ENCODE results near the gene ARHGAP42. TPM values are rescaled to one million over a fixed set of nuclear protein-coding genes. Genes with fewer than 3 reads are reported as not detected.
"Not testable (repeated sequence)": the region's sequence is repeated elsewhere in the genome, so short reads cannot be mapped to it uniquely, and the experiment has no call there.

Gene ARHGAP42
- total RNA-seq, 2 experiments from 2014 or later, result not detected

GRCh38 chr11:100731471-100731870 lies 44.4 kb downstream of the ARHGAP42 start:
- Mint-ChIP-seq H3K27ac (no peak overlapping the region), H3K4me1 (no peaks in the 10 kb centered on the region), H3K36me3 (ENCODE audit: low read depth) (no peaks in the 10 kb centered on the region), H3K27me3 (no peaks in the 10 kb centered on the region), H3K4me3 (no peak overlapping the region), H3K9me3 (ENCODE audit: low read depth) (peaks cover 3% of the 10 kb centered on the region)
- POLR2A ChIA-PET, result no interaction called here
- CTCF ChIA-PET, result no interaction called here
- no peak for ATAC-seq
- intact Hi-C loops (cut with DNase I, micrococcal nuclease), result no loop called here
- DNase-seq, result no peak

DNA sequence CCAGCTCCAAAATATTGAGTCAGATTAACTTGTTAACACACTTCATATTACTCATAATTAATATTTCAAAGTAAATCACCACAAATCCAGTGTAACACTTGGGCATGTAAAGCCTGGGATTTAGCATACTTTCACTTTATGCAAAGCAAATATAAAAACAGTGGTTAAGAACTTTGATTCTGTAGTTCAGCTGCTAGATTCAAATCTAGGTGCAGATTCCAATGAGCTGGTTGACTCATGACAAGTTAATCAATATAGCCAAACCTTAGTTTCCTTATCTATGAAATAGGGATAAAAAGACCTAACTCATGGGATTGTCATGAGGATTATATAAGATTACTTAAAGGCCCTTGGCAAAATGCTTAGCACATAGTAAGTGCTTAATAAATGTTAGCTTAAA lies 45.9 kb downstream of the ARHGAP42 start:
- Mint-ChIP-seq H3K4me3 (no peak overlapping the region), H3K27me3 (no peaks in the 10 kb centered on the region), H3K9me3 (ENCODE audit: low read depth) (peaks cover 3% of the 10 kb centered on the region), H3K27ac (no peak overlapping the region), H3K36me3 (ENCODE audit: low read depth) (no peaks in the 10 kb centered on the region), H3K4me1 (no peaks in the 10 kb centered on the region)
- intact Hi-C loops (cut with DNase I, micrococcal nuclease), result no loop called here
- no peak for ATAC-seq
- POLR2A ChIA-PET, result no interaction called here
- no peak for DNase-seq
- CTCF ChIA-PET, result no interaction called here

GRCh38 chr11:100734743-100735527 lies 47.8 kb downstream of the ARHGAP42 start:
- Mint-ChIP-seq H3K27ac (no peak overlapping the region), H3K4me3 (no peak overlapping the region), H3K9me3 (ENCODE audit: low read depth) (peaks cover 3% of the 10 kb centered on the region), H3K27me3 (no peaks in the 10 kb centered on the region), H3K4me1 (no peaks in the 10 kb centered on the region), H3K36me3 (ENCODE audit: low read depth) (no peaks in the 10 kb centered on the region)
- ChIA-PET POLR2A (no interaction called here), CTCF (no interaction called here)
- ATAC-seq, result no peak
- no peak for DNase-seq
- intact Hi-C loops (cut with DNase I, micrococcal nuclease), result no loop called here

DNA sequence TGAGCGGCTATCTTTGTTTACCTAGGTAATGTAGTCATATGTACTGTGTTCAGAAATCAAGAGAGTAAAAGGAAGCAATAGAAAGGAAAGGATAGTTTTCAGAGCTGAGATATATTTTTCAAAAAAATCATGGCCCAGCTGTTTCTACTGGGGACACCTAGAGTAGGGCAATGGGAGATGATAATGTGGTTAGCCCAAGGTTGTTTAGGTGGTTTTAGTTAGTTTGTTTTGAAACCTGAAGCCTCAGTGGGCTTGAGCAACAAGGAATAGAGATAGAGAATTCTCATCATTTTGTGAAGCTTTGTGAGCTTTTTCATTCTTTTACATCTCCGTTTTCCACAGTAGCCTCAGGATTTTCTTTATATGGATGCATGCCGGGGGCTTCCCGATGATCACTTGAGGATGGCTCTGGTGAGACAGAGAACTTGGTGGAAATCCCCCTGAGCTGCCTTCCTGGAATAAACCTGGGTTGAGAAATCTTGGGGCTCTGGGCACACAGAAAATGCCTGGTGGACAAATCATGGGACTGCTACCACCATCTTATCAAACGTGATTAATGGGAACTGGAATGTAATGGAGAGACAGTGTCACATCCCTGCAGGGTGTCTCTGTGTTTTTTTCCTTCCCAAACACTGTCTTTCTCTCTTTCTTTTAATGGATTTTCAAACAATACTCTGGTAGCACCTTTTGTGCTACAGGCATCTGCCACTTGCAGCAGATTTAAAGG lies 49.0 kb downstream of the ARHGAP42 start:
- Mint-ChIP-seq H3K4me1 (no peaks in the 10 kb centered on the region), H3K4me3 (no peak overlapping the region), H3K9me3 (ENCODE audit: low read depth) (peaks cover 3% of the 10 kb centered on the region), H3K27ac (no peak overlapping the region), H3K27me3 (no peaks in the 10 kb centered on the region), H3K36me3 (ENCODE audit: low read depth) (no peaks in the 10 kb centered on the region)
- ATAC-seq, result no peak
- no peak for DNase-seq
- intact Hi-C loops (cut with DNase I, micrococcal nuclease), result no loop called here
- POLR2A ChIA-PET, result no interaction called here
- CTCF ChIA-PET, result no interaction called here

- Mint-ChIP-seq H3K9me3 (ENCODE audit: low read depth) (no peaks in the 10 kb centered on the region), H3K27me3 (peaks cover 2% of the 10 kb centered on the region), H3K4me3 (no peak overlapping the region), H3K4me1 (no peaks in the 10 kb centered on the region), H3K27ac (no peak overlapping the region), H3K36me3 (ENCODE audit: low read depth) (no peaks in the 10 kb centered on the region)
- POLR2A ChIA-PET, result no interaction called here
- intact Hi-C loops (cut with DNase I, micrococcal nuclease), result no loop called here
- CTCF ChIA-PET, result no interaction called here
- DNase-seq (no peak), ATAC-seq (no peak)
Measured at GRCh38 chr11:100738701-100739270, 51.7 kb downstream of the ARHGAP42 start.

GRCh38 chr11:100739666-100740065 lies 52.6 kb downstream of the ARHGAP42 start:
- intact Hi-C loops (cut with DNase I, micrococcal nuclease), result no loop called here
- Mint-ChIP-seq H3K27ac (no peak overlapping the region), H3K9me3 (ENCODE audit: low read depth) (no peaks in the 10 kb centered on the region), H3K36me3 (ENCODE audit: low read depth) (no peaks in the 10 kb centered on the region), H3K4me3 (no peak overlapping the region), H3K27me3 (peaks cover 2% of the 10 kb centered on the region), H3K4me1 (no peaks in the 10 kb centered on the region)
- ChIA-PET CTCF (no interaction called here), POLR2A (no interaction called here)
- DNase-seq (no peak), ATAC-seq (no peak)

DNA sequence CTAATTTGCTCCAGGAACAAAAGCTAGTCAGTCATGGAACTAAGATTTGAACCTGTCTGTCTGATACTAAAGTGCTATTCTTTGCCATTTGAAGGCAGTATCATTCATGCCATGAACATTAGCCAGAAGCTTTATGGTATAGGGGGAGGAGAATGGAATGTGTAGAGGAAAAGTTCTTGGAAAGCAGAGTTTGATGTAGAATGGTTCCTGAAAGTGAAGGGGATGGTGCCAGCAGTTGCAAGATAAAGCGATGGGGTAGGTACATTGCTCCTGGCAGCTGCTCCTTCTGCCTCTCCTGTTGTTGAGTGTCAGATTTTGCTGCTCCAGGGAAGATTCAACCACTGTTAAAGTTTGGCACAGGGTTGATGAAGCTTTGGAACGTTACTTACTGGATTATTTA lies 53.4 kb downstream of the ARHGAP42 start:
- intact Hi-C loops (cut with DNase I, micrococcal nuclease), result no loop called here
- CTCF ChIA-PET, result no interaction called here
- DNase-seq (no peak), ATAC-seq (no peak)
- Mint-ChIP-seq H3K4me1 (no peaks in the 10 kb centered on the region), H3K27ac (no peak overlapping the region), H3K4me3 (no peak overlapping the region), H3K27me3 (peaks cover 2% of the 10 kb centered on the region), H3K36me3 (ENCODE audit: low read depth) (no peaks in the 10 kb centered on the region), H3K9me3 (ENCODE audit: low read depth) (no peaks in the 10 kb centered on the region)
- POLR2A ChIA-PET, result no interaction called here

DNA sequence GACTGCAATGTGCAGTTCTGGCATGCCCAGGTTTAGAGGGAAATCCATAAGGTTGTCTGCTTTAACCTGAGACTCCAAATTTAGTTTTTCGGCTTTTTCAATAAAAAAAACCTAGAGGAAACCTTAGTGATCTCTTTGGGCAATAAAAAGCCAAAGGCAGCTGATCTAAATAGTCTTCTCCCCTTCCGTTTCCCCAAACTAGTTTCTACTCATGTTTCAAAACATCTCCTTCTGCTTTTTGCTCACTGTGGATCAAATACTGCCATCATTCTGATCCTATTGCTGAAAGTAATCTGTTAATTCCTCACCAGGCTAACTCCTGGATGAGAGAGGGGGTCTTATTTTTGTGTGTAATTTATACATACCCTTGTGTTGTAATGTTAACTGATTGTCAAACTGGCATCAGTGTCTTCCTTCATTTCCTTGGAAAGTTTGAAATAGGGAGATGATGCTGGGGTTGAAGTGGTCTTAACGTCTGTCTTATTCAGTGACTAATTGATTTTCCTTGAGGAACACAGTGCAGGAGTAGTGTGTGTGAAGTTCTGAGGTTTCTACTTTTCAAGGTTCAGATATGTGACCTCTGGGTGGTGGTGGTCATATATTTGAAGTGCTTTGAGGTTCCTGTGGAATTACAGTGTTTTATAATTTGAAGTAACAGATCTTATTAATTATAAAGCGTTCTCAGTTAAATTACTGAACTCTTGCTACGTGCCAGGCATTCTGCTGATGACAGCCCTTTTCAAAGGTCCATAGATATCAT lies 55.0 kb downstream of the ARHGAP42 start:
- H3K27ac Mint-ChIP-seq, result no peak overlapping the region
- H3K27me3 Mint-ChIP-seq, result peaks cover 2% of the 10 kb centered on the region

DNA sequence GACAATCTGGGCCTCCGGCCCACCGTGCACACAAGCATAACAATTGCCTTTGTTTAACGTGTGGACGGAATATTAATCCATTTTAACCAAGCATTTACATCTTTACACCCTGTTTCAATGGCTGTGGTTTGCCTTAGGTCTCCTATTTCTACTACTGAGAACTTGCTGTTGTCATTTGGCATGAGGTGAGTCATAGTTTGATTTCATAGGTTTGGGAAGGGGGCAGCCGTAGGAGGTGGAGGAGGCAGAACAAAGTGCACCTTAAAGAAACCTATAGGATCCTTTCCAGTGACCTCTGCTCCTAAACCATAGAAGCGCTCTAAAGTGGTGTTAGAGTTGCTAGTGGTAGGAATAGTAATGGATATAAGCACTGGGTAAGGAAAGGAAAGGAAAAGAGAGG lies 59.4 kb downstream of the ARHGAP42 start:
- ATAC-seq (no peak), DNase-seq (no peak)
- intact Hi-C loops (cut with DNase I, micrococcal nuclease), result no loop called here
- ChIA-PET CTCF (no interaction called here), POLR2A (no interaction called here)
- peaks cover 2% of the 10 kb centered on the region for H3K27me3 Mint-ChIP-seq
- H3K4me3 Mint-ChIP-seq, result no peak overlapping the region
- peaks cover 19% of the 10 kb centered on the region for H3K9me3 Mint-ChIP-seq (ENCODE audit: low read depth)
- no peak overlapping the region for H3K27ac Mint-ChIP-seq
- H3K4me1 Mint-ChIP-seq, result no peaks in the 10 kb centered on the region
- peaks cover 4% of the 10 kb centered on the region for H3K36me3 Mint-ChIP-seq (ENCODE audit: low read depth)

More for the DNA sequence above, 55.0 kb downstream of the ARHGAP42 start:
- no peak for ATAC-seq
- ChIA-PET CTCF (no interaction called here), POLR2A (no interaction called here)
- H3K4me3 Mint-ChIP-seq, result no peak overlapping the region
- intact Hi-C loops (cut with DNase I, micrococcal nuclease), result no loop called here
- no peak for DNase-seq
- H3K4me1 Mint-ChIP-seq, result no peaks in the 10 kb centered on the region
- no peaks in the 10 kb centered on the region for H3K36me3 Mint-ChIP-seq (ENCODE audit: low read depth)
- H3K9me3 Mint-ChIP-seq (ENCODE audit: low read depth), result peaks cover 1% of the 10 kb centered on the region

GRCh38 chr11:100748153-100748552 lies 61.1 kb downstream of the ARHGAP42 start:
- Mint-ChIP-seq H3K9me3 (ENCODE audit: low read depth) (peaks cover 21% of the 10 kb centered on the region), H3K4me1 (no peaks in the 10 kb centered on the region), H3K27ac (no peak overlapping the region), H3K36me3 (ENCODE audit: low read depth) (peaks cover 4% of the 10 kb centered on the region), H3K4me3 (no peak overlapping the region), H3K27me3 (no peaks in the 10 kb centered on the region)
- POLR2A ChIA-PET, result no interaction called here
- intact Hi-C loops (cut with DNase I, micrococcal nuclease), result no loop called here
- DNase-seq (no peak), ATAC-seq (no peak)
- CTCF ChIA-PET, result no interaction called here

GRCh38 chr11:100749887-100750565 lies 62.9 kb downstream of the ARHGAP42 start:
- H3K4me3 Mint-ChIP-seq; CTCF ChIA-PET; H3K4me1 Mint-ChIP-seq; intact Hi-C loops (cut with DNase I, micrococcal nuclease); DNase-seq; H3K27ac Mint-ChIP-seq; H3K36me3 Mint-ChIP-seq (ENCODE audit: low read depth); H3K27me3 Mint-ChIP-seq; ATAC-seq; POLR2A ChIA-PET: not testable (repeated sequence)
- H3K9me3 Mint-ChIP-seq (ENCODE audit: low read depth), result peaks cover 21% of the 10 kb centered on the region
